Endodermal cell (in vitro differentiated cells): ENCODE measurements around the gene NXPE1. TPM values are rescaled to one million over a fixed set of nuclear protein-coding genes. Genes with fewer than 3 reads are reported as not detected.
A peak's percentile ranks its signal among the peaks of the same experiment; 100 is the strongest.

Experiments used
- DNase-seq: peaks from one replicate; pipeline ENCODE4 v3.0.0-alpha.2; 2017
- H3K27ac ChIP-seq: 2 replicates; pipeline ENCODE4 v1.5.1; 2013; ENCODE audit warnings: mild to moderate bottlenecking, low read depth, low read length, moderate library complexity
- H3K27me3 ChIP-seq: 2 replicates; pipeline ENCODE4 v1.6.1; 2013; ENCODE audit warnings: mild to moderate bottlenecking, low read length, moderate library complexity; ENCODE audit not compliant: insufficient read depth, control insufficient read depth, poor library complexity, severe bottlenecking
- H3K36me3 ChIP-seq: 2 replicates; pipeline ENCODE4 v1.7.0; 2013; ENCODE audit warnings: mild to moderate bottlenecking, low read length, moderate library complexity; ENCODE audit not compliant: control insufficient read depth, insufficient read depth
- H3K4me1 ChIP-seq: one replicate; pipeline ENCODE4 v1.7.0; 2013; ENCODE audit warnings: low read length; ENCODE audit not compliant: control insufficient read depth, insufficient read depth
- H3K4me3 ChIP-seq: 2 replicates; pipeline ENCODE4 v1.5.1; 2013; ENCODE audit warnings: mild to moderate bottlenecking, low read length, moderate library complexity
- H3K9ac ChIP-seq: 2 replicates; pipeline ENCODE4 v1.6.1; 2013; ENCODE audit warnings: mild to moderate bottlenecking, low read length, moderate library complexity; ENCODE audit not compliant: poor library complexity, severe bottlenecking; ENCODE audit errors: extremely low read depth
- H3K9me3 ChIP-seq: 2 replicates; pipeline ENCODE4 v1.6.1; 2013; ENCODE audit warnings: mild to moderate bottlenecking, low read length, moderate library complexity; ENCODE audit not compliant: control insufficient read depth
- H3K27ac Mint-ChIP-seq: 2 replicates; pipeline ENCODE4 v1.8.0; 2020; ENCODE audit warnings: mixed read lengths
- H3K27me3 Mint-ChIP-seq: 2 replicates; pipeline ENCODE4 v1.8.0; 2021; ENCODE audit warnings: mild to moderate bottlenecking, mixed read lengths; ENCODE audit not compliant: insufficient read depth
- H3K36me3 Mint-ChIP-seq: 2 replicates; pipeline ENCODE4 v1.8.0; 2020; ENCODE audit warnings: low read depth, mixed read lengths
- H3K4me1 Mint-ChIP-seq: 2 replicates; pipeline ENCODE4 v1.8.0; 2020; ENCODE audit warnings: mixed read lengths
- H3K4me3 Mint-ChIP-seq: 2 replicates; pipeline ENCODE4 v1.8.0; 2020; ENCODE audit warnings: mild to moderate bottlenecking, moderate library complexity, mixed read lengths
- H3K9me3 Mint-ChIP-seq: 2 replicates; pipeline ENCODE4 v1.8.0; 2020; ENCODE audit warnings: mild to moderate bottlenecking, mixed read lengths
- WGBS, 2 experiments: methylation state at CpG; one replicate each; pipeline versions ENCODE4 v1.1.5 to v1.1.7; 2013; ENCODE audit warnings: missing lambda C conversion rate in 2 of 2, mixed read lengths in 1 of 2; ENCODE audit not compliant: insufficient coverage in 1 of 2, insufficient read length in 1 of 2; 5-methylcytosine and 5-hydroxymethylcytosine counted together
- total RNA-seq, 2 donors: library from RNA; stranded (reverse); fragmentation: NEBNext Ultra II Directional in 1 of 2; extraction: Animal tissue kit (Norgen Biotek cat#: 25700) in 1 of 2; gene quantifications; 2 replicates in 1 of 2; 3 replicates in 1 of 2; pipeline ENCODE4 v1.2.1, GENCODE V29; 2021
- TF ChIP-seq, protein P1 (sequence below): fragments of 200-600 bp; sonication (generic); conservative IDR thresholded peaks from 2 replicates; pipeline ENCODE4 v1.5.0; 2021; ENCODE audit warnings: antibody characterized with exemption, mild to moderate bottlenecking

NXPE1 gene
- total RNA-seq, 2 donors from 2014 or later, result not detected

DNA sequence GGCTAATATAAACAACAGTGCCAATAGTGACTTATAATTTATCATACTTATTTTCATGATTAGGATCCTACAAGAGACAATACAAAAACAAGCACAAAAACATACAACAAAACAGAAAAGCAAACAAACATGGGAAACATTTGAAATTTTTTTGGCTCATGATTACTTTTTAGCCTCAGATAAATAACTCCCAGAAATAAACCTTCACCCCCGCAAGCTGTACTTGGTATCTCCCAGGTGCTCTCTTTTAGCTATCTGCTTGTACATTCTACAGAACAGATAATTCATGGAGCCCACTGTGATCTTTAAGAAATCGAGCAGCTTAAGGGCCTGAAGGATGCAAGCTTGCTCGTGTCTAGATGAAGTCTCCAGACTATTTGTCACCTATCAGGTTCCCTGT lies 35.0 kb upstream of the NXPE1 start:
- Mint-ChIP-seq H3K27ac (no peak overlapping the region), H3K4me3 (no peak overlapping the region), H3K36me3 (no peaks in the 10 kb centered on the region), H3K27me3 (no peaks in the 10 kb centered on the region), H3K9me3 (no peaks in the 10 kb centered on the region), H3K4me1 (no peaks in the 10 kb centered on the region)
- H3K27ac ChIP-seq, result no peak overlapping the region
- 81 to 89% methylated on average over 3 of the region's 3 CpGs for WGBS, 2 experiments
- TF ChIP-seq, protein P1, sequence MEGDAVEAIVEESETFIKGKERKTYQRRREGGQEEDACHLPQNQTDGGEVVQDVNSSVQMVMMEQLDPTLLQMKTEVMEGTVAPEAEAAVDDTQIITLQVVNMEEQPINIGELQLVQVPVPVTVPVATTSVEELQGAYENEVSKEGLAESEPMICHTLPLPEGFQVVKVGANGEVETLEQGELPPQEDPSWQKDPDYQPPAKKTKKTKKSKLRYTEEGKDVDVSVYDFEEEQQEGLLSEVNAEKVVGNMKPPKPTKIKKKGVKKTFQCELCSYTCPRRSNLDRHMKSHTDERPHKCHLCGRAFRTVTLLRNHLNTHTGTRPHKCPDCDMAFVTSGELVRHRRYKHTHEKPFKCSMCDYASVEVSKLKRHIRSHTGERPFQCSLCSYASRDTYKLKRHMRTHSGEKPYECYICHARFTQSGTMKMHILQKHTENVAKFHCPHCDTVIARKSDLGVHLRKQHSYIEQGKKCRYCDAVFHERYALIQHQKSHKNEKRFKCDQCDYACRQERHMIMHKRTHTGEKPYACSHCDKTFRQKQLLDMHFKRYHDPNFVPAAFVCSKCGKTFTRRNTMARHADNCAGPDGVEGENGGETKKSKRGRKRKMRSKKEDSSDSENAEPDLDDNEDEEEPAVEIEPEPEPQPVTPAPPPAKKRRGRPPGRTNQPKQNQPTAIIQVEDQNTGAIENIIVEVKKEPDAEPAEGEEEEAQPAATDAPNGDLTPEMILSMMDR, result no peak
- no peaks in the 10 kb centered on the region for H3K36me3 ChIP-seq
- DNase-seq, result peak; percentile 8
- no peaks in the 10 kb centered on the region for H3K9me3 ChIP-seq
- no peak overlapping the region for H3K9ac ChIP-seq
- no peaks in the 10 kb centered on the region for H3K27me3 ChIP-seq
- no peaks in the 10 kb centered on the region for H3K4me1 ChIP-seq
- H3K4me3 ChIP-seq, result no peak overlapping the region

GRCh38 chr11:114587398-114587953 lies 27.8 kb upstream of the NXPE1 start:
- WGBS, 2 experiments, result 82 to 100% methylated on average over 2 to 3 of the region's 3 CpGs
- Mint-ChIP-seq H3K27ac (no peak overlapping the region), H3K36me3 (peaks cover 3% of the 10 kb centered on the region), H3K4me1 (no peaks in the 10 kb centered on the region), H3K9me3 (peaks cover 40% of the 10 kb centered on the region), H3K27me3 (peaks cover 2% of the 10 kb centered on the region), H3K4me3 (no peak overlapping the region)
- Histone ChIP-seq H3K9ac (no peak overlapping the region), H3K27me3 (no peaks in the 10 kb centered on the region), H3K4me1 (no peaks in the 10 kb centered on the region), H3K9me3 (peaks cover 30% of the 10 kb centered on the region), H3K27ac (no peak overlapping the region), H3K4me3 (no peak overlapping the region), H3K36me3 (no peaks in the 10 kb centered on the region)
- no peak for DNase-seq
- TF ChIP-seq, protein P1, result no peak

DNA sequence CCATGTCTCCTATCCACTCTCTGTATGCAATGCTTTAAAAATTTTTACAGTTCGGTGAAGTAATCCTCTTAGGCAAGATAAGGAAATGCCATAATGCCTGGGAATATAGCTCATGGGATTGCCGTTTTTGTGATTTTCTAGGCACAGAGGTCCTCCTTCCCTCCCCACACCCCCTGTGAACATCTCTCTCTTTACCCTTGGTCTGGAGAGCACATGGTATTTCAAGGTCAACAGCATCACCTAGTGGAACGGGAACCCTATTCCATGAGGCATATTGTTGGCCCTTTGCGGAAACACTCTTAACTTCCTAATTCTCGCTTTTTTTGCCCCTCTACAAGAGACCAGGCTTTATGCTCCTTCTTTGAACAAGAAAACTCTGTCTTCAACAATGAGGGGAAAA lies 27.1 kb upstream of the NXPE1 start:
- Mint-ChIP-seq H3K4me3 (no peak overlapping the region), H3K36me3 (peaks cover 3% of the 10 kb centered on the region), H3K4me1 (no peaks in the 10 kb centered on the region), H3K9me3 (peaks cover 40% of the 10 kb centered on the region), H3K27me3 (peaks cover 2% of the 10 kb centered on the region), H3K27ac (no peak overlapping the region)
- Histone ChIP-seq H3K27ac (no peak overlapping the region), H3K27me3 (no peaks in the 10 kb centered on the region), H3K4me1 (no peaks in the 10 kb centered on the region), H3K9ac (no peak overlapping the region), H3K9me3 (peaks cover 30% of the 10 kb centered on the region), H3K4me3 (no peak overlapping the region), H3K36me3 (no peaks in the 10 kb centered on the region)
- WGBS, 2 experiments, result 92 to 100% methylated on average over 1 to 5 of the region's 5 CpGs
- TF ChIP-seq, protein P1, result peak; percentile 58
- peak; percentile 56 for DNase-seq
